ENCODE results near the gene GPHA2. TPM values are rescaled to one million over a fixed set of nuclear protein-coding genes. Genes with fewer than 3 reads are reported as not detected.

GPHA2 gene
- total RNA-seq, 2 donors from 2014 or later: not detected

Small RNA genes within 50 kb of the gene (microRNA-seq; reads per million reads assigned to microRNA genes)
- gene MIR6749 (0 reads per million in 2 donors), gene MIR6750 (1.1 to 1.4 reads per million in 2 donors)

Other genes starting within 250 kb of the GPHA2 start
- gene NRXN2, start 212.7 kb downstream of the GPHA2 start, total RNA-seq: 1 to 10 TPM; 3.6 to 5.3 TPM
- 1 to 10 TPM; 2.0 to 7.7 TPM for gene RASGRP2, start 191.8 kb downstream of the GPHA2 start, total RNA-seq
- 1 to 10 TPM in 1 of 2 donors, under 1 TPM in 1; 0.67 to 3.0 TPM for gene PYGM, start 175.9 kb downstream of the GPHA2 start, total RNA-seq
- 100 to 1,000 TPM; 201 to 216 TPM for gene SF1, start 157.4 kb downstream of the GPHA2 start, total RNA-seq
- gene MAP4K2, start 132.7 kb downstream of the GPHA2 start, total RNA-seq: 10 to 100 TPM in 1 of 2 donors, 1 to 10 TPM in 1; 7.3 to 13.9 TPM
- gene MEN1, start 125.3 kb downstream of the GPHA2 start, total RNA-seq: 10 to 100 TPM; 21.0 to 25.5 TPM
- 10 to 100 TPM; 44.5 to 45.5 TPM for gene CDC42BPG, start 91.2 kb downstream of the GPHA2 start, total RNA-seq
- gene EHD1, start 57.3 kb downstream of the GPHA2 start, total RNA-seq: 10 to 100 TPM; 76.1 to 91.5 TPM
- gene ATG2A, start 18.7 kb downstream of the GPHA2 start, total RNA-seq: 10 to 100 TPM; 25.3 to 43.4 TPM
- gene PPP2R5B, start 11.2 kb downstream of the GPHA2 start, total RNA-seq: 10 to 100 TPM; 25.1 to 39.6 TPM
- not detected for gene MAJIN, start 36.2 kb upstream of the GPHA2 start, total RNA-seq
- 10 to 100 TPM; 17.4 to 17.6 TPM for gene BATF2, start 61.1 kb upstream of the GPHA2 start, total RNA-seq
- 10 to 100 TPM; 59.1 to 60.3 TPM for gene ARL2, start 78.3 kb upstream of the GPHA2 start, total RNA-seq
- gene SNX15, start 91.5 kb upstream of the GPHA2 start, total RNA-seq: 10 to 100 TPM; 38.9 to 41.4 TPM
- gene SAC3D1, start 105.3 kb upstream of the GPHA2 start, total RNA-seq: 10 to 100 TPM; 11.1 to 11.6 TPM
- 10 to 100 TPM in 1 of 2 donors, 1 to 10 TPM in 1; 7.8 to 34.1 TPM for gene NAALADL1, start 122.7 kb upstream of the GPHA2 start, total RNA-seq
- gene CDCA5, start 148.1 kb upstream of the GPHA2 start, total RNA-seq: 1 to 10 TPM; 3.0 to 7.3 TPM
- gene ZFPL1, start 148.3 kb upstream of the GPHA2 start, total RNA-seq: 10 to 100 TPM; 45.3 to 45.6 TPM
- 100 to 1,000 TPM; 174 to 186 TPM for gene VPS51, start 160.3 kb upstream of the GPHA2 start, total RNA-seq
- 10 to 100 TPM; 24.6 to 36.0 TPM for gene TM7SF2, start 176.0 kb upstream of the GPHA2 start, total RNA-seq
- 1 to 10 TPM; 7.3 to 9.7 TPM for gene ZNHIT2, start 181.8 kb upstream of the GPHA2 start, total RNA-seq
- gene FAU, start 186.2 kb upstream of the GPHA2 start, total RNA-seq: 100 to 1,000 TPM; 701 to 737 TPM
- 10 to 100 TPM; 47.0 to 54.5 TPM for gene MRPL49, start 186.4 kb upstream of the GPHA2 start, total RNA-seq
- 10 to 100 TPM; 64.5 to 70.4 TPM for gene SYVN1, start 198.6 kb upstream of the GPHA2 start, total RNA-seq
- not detected for gene SPDYC, start 234.3 kb upstream of the GPHA2 start, total RNA-seq
- gene CAPN1, start 246.0 kb upstream of the GPHA2 start, total RNA-seq: 100 to 1,000 TPM; 316 to 367 TPM

Data from left colon (tissue), 2 donors.